OCI-LY1 (cell line): ENCODE results near the gene GEMIN4.
"Not testable (repeated sequence)": the region's sequence is repeated elsewhere in the genome, so short reads cannot be mapped to it uniquely, and the experiment has no call there.

Experiments used
- H2AFZ ChIP-seq: fragments of 200-600 bp; sonication (generic), shearing (Covaris generic); 2 replicates; pipeline ENCODE4 v1.6.0; 2014; ENCODE audit warnings: antibody characterized with exemption, mild to moderate bottlenecking, low read length
- H3F3A ChIP-seq: fragments of 200-600 bp; sonication (generic), shearing (Covaris generic); 2 replicates; pipeline ENCODE4 v1.6.0; 2014; ENCODE audit warnings: mild to moderate bottlenecking, antibody characterized with exemption, low read length, moderate library complexity; ENCODE audit not compliant: insufficient read depth
- H3K27ac ChIP-seq: fragments of 200-600 bp; sonication (generic); 2 replicates; pipeline ENCODE4 v1.5.1; 2014; ENCODE audit warnings: low read length, mixed run types, mild to moderate bottlenecking, low read depth; ENCODE audit not compliant: poor library complexity, severe bottlenecking
- H3K27me3 ChIP-seq: fragments of 200-600 bp; sonication (generic); 2 replicates; pipeline ENCODE4 v1.6.0; 2014; ENCODE audit warnings: antibody characterized with exemption, mild to moderate bottlenecking, low read length, moderate library complexity; ENCODE audit not compliant: insufficient read depth
- H3K36me3 ChIP-seq: fragments of 200-600 bp; sonication (generic); 2 replicates; pipeline ENCODE4 v1.6.1; 2014; ENCODE audit warnings: mild to moderate bottlenecking, antibody characterized with exemption, low read length, moderate library complexity, mixed read lengths; ENCODE audit not compliant: insufficient read depth
- H3K4me1 ChIP-seq: fragments of 200-600 bp; sonication (generic); 2 replicates; pipeline ENCODE4 v1.5.1; 2014; ENCODE audit warnings: mild to moderate bottlenecking, low read length, moderate library complexity; ENCODE audit not compliant: insufficient read depth, severe bottlenecking
- H3K4me2 ChIP-seq: fragments of 200-600 bp; sonication (generic), shearing (Covaris generic); 2 replicates; pipeline ENCODE4 v1.6.1; 2014; ENCODE audit warnings: low read length
- H3K4me3 ChIP-seq: fragments of 200-600 bp; sonication (generic); 2 replicates; pipeline ENCODE4 v1.5.1; 2014; ENCODE audit warnings: low read length, low read depth, mild to moderate bottlenecking, mixed read lengths; ENCODE audit not compliant: poor library complexity, severe bottlenecking
- H3K79me2 ChIP-seq: fragments of 200-600 bp; shearing (Covaris generic); 2 replicates; pipeline ENCODE4 v1.6.1; 2016; ENCODE audit warnings: mixed run types, low read length, mixed read lengths; ENCODE audit not compliant: insufficient read depth
- H3K9ac ChIP-seq: fragments of 200-600 bp; sonication (generic), shearing (Covaris generic); 2 replicates; pipeline ENCODE4 v1.6.1; 2014; ENCODE audit warnings: mild to moderate bottlenecking, low read length, mixed read lengths
- H3K9me2 ChIP-seq: fragments of 200-600 bp; sonication (generic), shearing (Covaris generic); 2 replicates; pipeline ENCODE4 v1.6.1; 2014; ENCODE audit warnings: low read depth, mild to moderate bottlenecking, low read length, mixed read lengths
- H3K9me3 ChIP-seq: fragments of 200-600 bp; shearing (Covaris generic); 2 replicates; pipeline ENCODE4 v1.6.1; 2014; ENCODE audit warnings: low read length, mixed read lengths
- H4K20me1 ChIP-seq: fragments of 200-600 bp; sonication (generic), shearing (Covaris generic); 2 replicates; pipeline ENCODE4 v1.6.0; 2016; ENCODE audit warnings: mild to moderate bottlenecking, low read length; ENCODE audit not compliant: insufficient read depth
- CTCF ChIP-seq: fragments of 200-600 bp; sonication (generic), shearing (Covaris generic); IDR thresholded peaks from 2 replicates; pipeline ENCODE4 v1.5.1; 2017; ENCODE audit warnings: mild to moderate bottlenecking, antibody characterized with exemption, low read length, moderate library complexity, mixed read lengths
- EZH2 ChIP-seq: fragments of 200-600 bp; sonication (generic), shearing (Covaris generic); IDR thresholded peaks from 2 replicates; pipeline ENCODE4 v1.8.0; 2017; ENCODE audit warnings: borderline replicate concordance, mixed run types, mild to moderate bottlenecking, antibody characterized with exemption, low read length, moderate library complexity, mixed read lengths

The GEMIN4 gene

DNA sequence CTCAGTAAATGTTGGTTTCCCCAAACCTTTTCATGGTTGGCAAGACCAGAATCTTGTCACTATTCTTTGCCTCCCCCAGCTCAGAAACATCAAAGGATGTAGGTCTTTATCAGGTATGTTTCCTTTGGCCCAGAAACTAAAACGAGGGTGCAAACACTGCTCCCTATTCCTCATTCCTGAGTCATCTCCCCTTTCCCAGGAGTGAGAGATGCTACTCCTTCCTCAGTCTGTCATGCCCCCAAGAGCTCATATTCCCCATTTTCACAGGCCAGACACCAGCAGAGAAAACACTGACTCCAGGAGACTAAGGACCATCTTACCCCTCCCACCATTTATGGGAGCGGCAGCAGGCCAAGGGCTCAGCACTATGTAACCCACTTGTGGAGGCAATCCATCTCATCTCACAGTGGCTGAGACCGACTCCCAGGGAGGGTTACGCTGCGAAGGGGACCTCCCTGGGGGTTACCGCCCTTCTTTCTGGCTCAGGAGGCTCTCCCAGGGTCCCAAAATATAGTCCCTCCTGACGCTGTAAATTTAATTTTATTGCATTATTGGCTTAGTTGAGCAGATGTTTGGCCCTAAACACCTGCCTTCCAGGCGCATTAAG lies 1.5 kb downstream of the GEMIN4 start:
- H3K36me3 ChIP-seq, result peaks cover 47% of the 10 kb centered on the region

GRCh38 chr17:749359-749758 lies 2.7 kb downstream of the GEMIN4 start:
- not testable (repeated sequence) for H3K9ac ChIP-seq, H3K27ac ChIP-seq, H3K4me2 ChIP-seq, H4K20me1 ChIP-seq, H3F3A ChIP-seq, H3K4me3 ChIP-seq, H3K27me3 ChIP-seq, H2AFZ ChIP-seq, H3K9me2 ChIP-seq, H3K9me3 ChIP-seq
- Histone ChIP-seq H3K4me1 (peaks cover 21% of the 10 kb centered on the region), H3K36me3 (peaks cover 58% of the 10 kb centered on the region), H3K79me2 (peaks cover 34% of the 10 kb centered on the region)

More for the DNA sequence above, 1.5 kb downstream of the GEMIN4 start:
- H3K27ac ChIP-seq, result no peak overlapping the region
- no peak overlapping the region for H2AFZ ChIP-seq
- no peaks in the 10 kb centered on the region for H4K20me1 ChIP-seq
- TF ChIP-seq CTCF, result no peak
- peak overlapping the region; percentile 88 for H3K4me2 ChIP-seq
- no peaks in the 10 kb centered on the region for H3K9me2 ChIP-seq
- H3K27me3 ChIP-seq, result no peaks in the 10 kb centered on the region
- H3K9me3 ChIP-seq, result 0 out of 2 replicates have a peak, but pooled peaks cover 6% of the 10 kb centered on the region
- H3K4me1 ChIP-seq, result peaks cover 21% of the 10 kb centered on the region
- H3K79me2 ChIP-seq, result peaks cover 34% of the 10 kb centered on the region
- H3K4me3 ChIP-seq, result peak overlapping the region; percentile 78
- 0 out of 2 replicates have a peak, but pooled peaks cover 7% of the 10 kb centered on the region for H3F3A ChIP-seq
- peak overlapping the region; percentile 93 for H3K9ac ChIP-seq

DNA sequence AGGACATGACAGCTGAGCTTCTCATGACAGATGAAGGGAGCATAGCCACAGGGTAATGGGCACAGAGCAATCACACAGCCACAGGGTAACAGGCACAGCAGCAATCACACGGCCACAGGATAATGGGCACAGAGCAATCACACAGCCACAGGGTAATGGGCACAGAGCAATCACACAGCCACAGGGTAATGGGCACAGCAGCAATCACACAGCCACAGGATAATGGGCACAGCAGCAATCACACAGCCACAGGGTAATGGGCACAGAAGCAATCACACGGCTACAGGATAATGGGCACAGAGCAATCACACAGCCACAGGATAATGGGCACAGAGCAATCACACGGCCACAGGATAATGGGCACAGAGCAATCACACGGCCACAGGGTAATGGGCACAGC lies 3.5 kb downstream of the GEMIN4 start:
- not testable (repeated sequence) for H3K27ac ChIP-seq, H4K20me1 ChIP-seq, H3K4me3 ChIP-seq, H3K27me3 ChIP-seq, H3K9me2 ChIP-seq, H3K4me2 ChIP-seq, H3K9ac ChIP-seq, H3F3A ChIP-seq, H2AFZ ChIP-seq, H3K9me3 ChIP-seq
- Histone ChIP-seq H3K36me3 (peaks cover 66% of the 10 kb centered on the region), H3K4me1 (peaks cover 21% of the 10 kb centered on the region), H3K79me2 (peaks cover 34% of the 10 kb centered on the region)

DNA sequence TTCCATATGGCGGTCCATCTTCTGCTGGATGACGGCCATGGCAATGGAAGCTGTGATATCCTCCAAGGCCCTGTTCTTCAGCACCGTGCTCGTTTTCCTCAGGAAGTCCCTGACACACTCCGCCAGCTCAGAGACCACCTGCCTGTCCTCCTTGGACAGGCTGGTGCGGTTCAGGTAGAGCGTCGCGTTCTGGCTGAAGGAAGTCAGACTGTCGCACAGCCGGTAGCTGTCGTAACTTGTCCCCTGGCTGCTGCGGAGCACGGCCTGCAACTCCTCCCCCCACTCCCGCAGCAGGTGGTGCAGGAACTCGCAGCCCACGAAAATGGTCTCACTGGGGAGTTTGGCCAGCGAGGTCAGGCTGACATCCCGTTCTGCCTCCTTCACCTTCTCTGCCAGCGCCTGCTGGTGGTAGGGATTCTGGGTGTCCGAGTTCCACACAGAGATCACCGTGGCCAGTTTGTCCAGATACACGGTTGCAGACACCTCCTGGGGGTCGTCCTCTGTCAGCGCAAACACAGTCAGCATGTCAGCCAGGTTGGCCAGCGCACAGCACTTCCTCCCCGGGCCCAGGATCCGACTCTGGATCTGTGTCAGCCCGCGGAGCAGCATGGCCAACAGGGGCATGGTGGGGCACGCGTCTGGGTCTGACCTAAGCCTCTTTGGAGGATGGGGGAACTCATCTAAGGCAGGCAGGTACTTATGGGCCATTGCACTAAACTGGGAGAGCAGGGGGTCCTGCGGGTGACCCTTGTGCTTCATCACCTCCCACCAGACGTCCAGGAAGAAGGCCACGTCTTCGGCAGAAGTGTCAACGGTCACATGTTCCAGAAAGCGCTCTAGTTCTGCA lies 5.1 kb downstream of the GEMIN4 start:
- TF ChIP-seq CTCF (no peak), EZH2 (no peak)
- no peaks in the 10 kb centered on the region for H3K27me3 ChIP-seq
- no peak overlapping the region for H3K4me2 ChIP-seq
- no peak overlapping the region for H3K4me3 ChIP-seq
- peaks cover 14% of the 10 kb centered on the region for H3K4me1 ChIP-seq
- H4K20me1 ChIP-seq, result no peaks in the 10 kb centered on the region
- H3F3A ChIP-seq, result no peaks in the 10 kb centered on the region
- no peaks in the 10 kb centered on the region for H3K9me2 ChIP-seq
- H2AFZ ChIP-seq, result no peak overlapping the region
- H3K36me3 ChIP-seq, result peaks cover 82% of the 10 kb centered on the region
- H3K9me3 ChIP-seq, result 0 out of 2 replicates have a peak, but pooled peaks cover 6% of the 10 kb centered on the region
- no peak overlapping the region for H3K27ac ChIP-seq
- H3K9ac ChIP-seq, result no peak overlapping the region
- peaks cover 34% of the 10 kb centered on the region for H3K79me2 ChIP-seq
